ENCODE data around the gene NUAK1.
"Not testable (repeated sequence)": the region's sequence is repeated elsewhere in the genome, so short reads cannot be mapped to it uniquely, and the experiment has no call there.

DNA sequence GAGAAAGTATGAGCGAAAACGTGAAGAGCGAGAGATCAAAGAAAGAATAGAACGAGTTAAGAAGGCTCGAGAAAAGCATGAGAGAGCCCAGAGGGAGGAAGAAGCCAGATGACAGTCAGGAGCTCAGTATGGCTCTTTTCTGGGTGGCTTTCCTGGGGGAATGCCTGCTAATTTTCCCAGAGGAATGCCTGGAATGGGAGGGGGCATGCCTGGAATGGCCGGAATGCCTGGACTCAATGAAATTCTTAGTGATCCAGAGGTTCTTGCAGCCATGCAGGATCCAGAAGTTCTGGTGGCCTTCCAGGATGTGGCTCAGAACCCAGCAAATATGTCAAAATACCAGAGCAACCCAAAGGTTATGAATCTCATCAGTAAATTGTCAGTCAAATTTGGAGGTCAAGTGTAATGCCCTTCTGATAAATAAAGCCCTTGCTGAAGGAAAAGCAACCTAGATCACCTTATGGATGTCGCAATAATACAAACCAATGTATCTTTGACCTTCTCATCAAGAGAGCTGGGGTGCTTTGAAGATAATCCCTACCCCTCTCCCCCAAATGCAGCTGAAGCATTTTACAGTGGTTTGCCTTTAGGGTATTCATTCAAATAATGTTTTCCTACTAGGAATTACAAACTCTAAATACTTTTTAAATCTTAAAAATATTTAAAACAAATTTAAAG is 122.0 kb downstream of the NUAK1 start:
- TF ChIP-seq EZH2 (IDR thresholded peaks at IDR 0.05; ENCODE audit: low read depth) = not testable (repeated sequence)
- TF ChIP-seq, protein P1, sequence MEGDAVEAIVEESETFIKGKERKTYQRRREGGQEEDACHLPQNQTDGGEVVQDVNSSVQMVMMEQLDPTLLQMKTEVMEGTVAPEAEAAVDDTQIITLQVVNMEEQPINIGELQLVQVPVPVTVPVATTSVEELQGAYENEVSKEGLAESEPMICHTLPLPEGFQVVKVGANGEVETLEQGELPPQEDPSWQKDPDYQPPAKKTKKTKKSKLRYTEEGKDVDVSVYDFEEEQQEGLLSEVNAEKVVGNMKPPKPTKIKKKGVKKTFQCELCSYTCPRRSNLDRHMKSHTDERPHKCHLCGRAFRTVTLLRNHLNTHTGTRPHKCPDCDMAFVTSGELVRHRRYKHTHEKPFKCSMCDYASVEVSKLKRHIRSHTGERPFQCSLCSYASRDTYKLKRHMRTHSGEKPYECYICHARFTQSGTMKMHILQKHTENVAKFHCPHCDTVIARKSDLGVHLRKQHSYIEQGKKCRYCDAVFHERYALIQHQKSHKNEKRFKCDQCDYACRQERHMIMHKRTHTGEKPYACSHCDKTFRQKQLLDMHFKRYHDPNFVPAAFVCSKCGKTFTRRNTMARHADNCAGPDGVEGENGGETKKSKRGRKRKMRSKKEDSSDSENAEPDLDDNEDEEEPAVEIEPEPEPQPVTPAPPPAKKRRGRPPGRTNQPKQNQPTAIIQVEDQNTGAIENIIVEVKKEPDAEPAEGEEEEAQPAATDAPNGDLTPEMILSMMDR (conservative IDR thresholded peaks at IDR 0.05) = not testable (repeated sequence)
